ENCODE results near the gene CDK19. TPM values are rescaled to one million over a fixed set of nuclear protein-coding genes. Genes with fewer than 3 reads are reported as not detected.

Gene CDK19
- total and polyA plus RNA-seq, 10 of the 15 experiments (the other 5 are each of a cell fraction or from before 2014, with no cell fraction given): 4.6 to 21.4 (median 12.4) TPM

DNA sequence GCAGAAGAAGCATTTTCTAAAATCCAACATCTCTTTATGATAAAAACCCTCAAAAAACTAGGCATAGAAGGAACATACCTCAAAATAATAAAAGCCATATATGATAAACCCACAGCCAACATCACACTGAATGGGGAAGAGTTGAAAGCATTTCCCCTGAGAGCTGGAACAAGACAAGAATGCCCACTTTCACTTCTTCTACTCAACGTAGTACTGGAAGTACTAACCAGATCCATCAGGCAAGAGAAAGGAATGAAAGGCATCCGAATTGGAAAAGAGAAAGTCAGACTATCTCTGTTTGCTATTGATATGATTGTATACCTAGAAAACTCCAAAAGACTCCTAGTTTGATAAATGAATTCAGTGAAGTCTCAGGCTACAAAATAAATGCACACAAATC, 7.9 kb upstream of the CDK19 start:
- Histone ChIP-seq H3K79me2 (ENCODE audit: control insufficient read depth, insufficient read depth, low read length) (no peaks in the 10 kb centered on the region), H3K4me3 (no peak overlapping the region), H3K9me3 (replicated peaks; ENCODE audit: control insufficient read depth, insufficient read depth, low read length) (no peaks in the 10 kb centered on the region), H3K4me2 (ENCODE audit: control insufficient read depth, insufficient read depth) (no peak overlapping the region), H3K9ac (ENCODE audit: control insufficient read depth, insufficient read depth, low read length) (no peak overlapping the region), H3K27me3 (replicated peaks in 1 of 2; ENCODE audit: control insufficient read depth in 2 of 2, insufficient read depth in 2 of 2, low read length in 1 of 2) (no peaks in the 10 kb centered on the region), H4K20me1 (ENCODE audit: control insufficient read depth, insufficient read depth) (no peaks in the 10 kb centered on the region), H3K4me1 (ENCODE audit: control insufficient read depth, insufficient read depth, low read length) (no peaks in the 10 kb centered on the region), H2AFZ (ENCODE audit: control insufficient read depth, low read depth, low read length) (no peak overlapping the region), H3K27ac (ENCODE audit: control insufficient read depth, insufficient read depth) (no peak overlapping the region), H3K36me3 (ENCODE audit: control insufficient read depth in 2 of 2, insufficient read depth in 2 of 2, low read length in 1 of 2) (no peaks in the 10 kb centered on the region)
- BruUV-seq (replicated peaks): no TSS peak
- ATAC-seq (no peak), DNase-seq (ENCODE audit: low read depth, low spot score) (no peak), FAIRE-seq (no peak)
- intact Hi-C loops (cut with micrococcal nuclease; ENCODE audit: unreplicated experiment) (no loop called here), in situ Hi-C loops (cut with MboI) (no loop called here)
- POLR2A ChIA-PET: interaction anchor here (0.6 kb wide), 1 partner anchor 12 kb away, joined by 3 read pairs; no protein-coding TSS in a partner anchor
- CTCF ChIA-PET: no interaction called here
- TF ChIP-seq CEBPB (IDR thresholded peaks at IDR 0.05; ENCODE audit: borderline replicate concordance in 1 of 2, low read depth in 2 of 2, low read length in 2 of 2) (no peak), POLR2AphosphoS2 (IDR thresholded peaks at IDR 0.05; ENCODE audit: low read depth, low read length) (no peak), CBX5 (IDR thresholded peaks at IDR 0.05; ENCODE audit: low read depth) (no peak), ZNF622 (IDR thresholded peaks at IDR 0.05) (no peak), STAT3 (IDR thresholded peaks at IDR 0.05; ENCODE audit: low read depth, low read length) (no peak)
- RAD21 ChIA-PET (ENCODE audit: unreplicated experiment): no interaction called here
- SMC1A ChIA-PET (ENCODE audit: uncharacterized antibody, unreplicated experiment): no interaction called here
- 27% methylated on average over 2 of the region's 2 CpGs for WGBS (ENCODE audit: insufficient coverage, insufficient replicate concordance, low lambda C conversion rate, missing lambda C conversion rate)

DNA sequence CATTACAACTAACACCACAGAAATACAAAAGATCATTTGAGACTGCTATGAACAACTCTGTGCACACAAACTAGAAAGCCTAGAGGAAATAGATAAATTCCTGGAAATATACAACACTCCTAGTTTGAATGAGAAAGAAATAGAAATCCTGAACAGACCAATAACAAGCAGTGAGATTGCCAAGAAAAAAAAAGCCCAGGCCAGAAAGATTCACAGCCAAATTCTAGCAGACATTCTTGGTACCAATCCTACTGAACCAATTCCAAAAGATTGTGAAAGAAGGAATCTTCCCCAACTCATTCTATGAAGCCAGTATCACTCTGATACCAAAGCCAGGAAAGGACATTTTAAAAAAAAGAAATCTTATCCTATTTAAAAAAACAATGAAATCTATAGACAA, 7.0 kb upstream of the CDK19 start:
- Histone ChIP-seq H4K20me1 (ENCODE audit: control insufficient read depth, insufficient read depth) (no peaks in the 10 kb centered on the region), H3K4me1 (ENCODE audit: control insufficient read depth, insufficient read depth, low read length) (no peaks in the 10 kb centered on the region), H3K36me3 (ENCODE audit: control insufficient read depth in 2 of 2, insufficient read depth in 2 of 2, low read length in 1 of 2) (no peaks in the 10 kb centered on the region), H3K4me3 (no peak overlapping the region), H3K79me2 (ENCODE audit: control insufficient read depth, insufficient read depth, low read length) (no peaks in the 10 kb centered on the region), H3K9ac (ENCODE audit: control insufficient read depth, insufficient read depth, low read length) (no peak overlapping the region), H3K27me3 (replicated peaks in 1 of 2; ENCODE audit: control insufficient read depth in 2 of 2, insufficient read depth in 2 of 2, low read length in 1 of 2) (no peaks in the 10 kb centered on the region), H2AFZ (ENCODE audit: control insufficient read depth, low read depth, low read length) (no peak overlapping the region), H3K4me2 (ENCODE audit: control insufficient read depth, insufficient read depth) (no peak overlapping the region), H3K27ac (ENCODE audit: control insufficient read depth, insufficient read depth) (no peak overlapping the region), H3K9me3 (replicated peaks; ENCODE audit: control insufficient read depth, insufficient read depth, low read length) (no peaks in the 10 kb centered on the region)
- no TSS peak for BruUV-seq (replicated peaks)
- ChIA-PET CTCF (no interaction called here), RAD21 (ENCODE audit: unreplicated experiment) (no interaction called here), POLR2A (no interaction called here), SMC1A (ENCODE audit: uncharacterized antibody, unreplicated experiment) (no interaction called here)
- ATAC-seq (no peak), FAIRE-seq (no peak), DNase-seq (ENCODE audit: low read depth, low spot score) (no peak)
- in situ Hi-C loops (cut with MboI) (no loop called here), intact Hi-C loops (cut with micrococcal nuclease; ENCODE audit: unreplicated experiment) (no loop called here)
- TF ChIP-seq ZNF24 (IDR thresholded peaks at IDR 0.05) (no peak), ASH2L (IDR thresholded peaks at IDR 0.05; ENCODE audit: borderline replicate concordance, low read depth) (no peak), TBL1XR1 (IDR thresholded peaks at IDR 0.05; ENCODE audit: low read depth, low read length) (no peak), MYC (IDR thresholded peaks at IDR 0.05; ENCODE audit: insufficient read depth, insufficient read length, insufficient replicate concordance, low read length, severe bottlenecking) (no peak), PAX8 (IDR thresholded peaks at IDR 0.05) (no peak), GATAD2B (conservative IDR thresholded peaks at IDR 0.05; ENCODE audit: low read depth) (no peak), NFYB (IDR thresholded peaks at IDR 0.05; ENCODE audit: insufficient read depth, low read depth, low read length) (no peak)
- TF ChIP-seq, protein P1, sequence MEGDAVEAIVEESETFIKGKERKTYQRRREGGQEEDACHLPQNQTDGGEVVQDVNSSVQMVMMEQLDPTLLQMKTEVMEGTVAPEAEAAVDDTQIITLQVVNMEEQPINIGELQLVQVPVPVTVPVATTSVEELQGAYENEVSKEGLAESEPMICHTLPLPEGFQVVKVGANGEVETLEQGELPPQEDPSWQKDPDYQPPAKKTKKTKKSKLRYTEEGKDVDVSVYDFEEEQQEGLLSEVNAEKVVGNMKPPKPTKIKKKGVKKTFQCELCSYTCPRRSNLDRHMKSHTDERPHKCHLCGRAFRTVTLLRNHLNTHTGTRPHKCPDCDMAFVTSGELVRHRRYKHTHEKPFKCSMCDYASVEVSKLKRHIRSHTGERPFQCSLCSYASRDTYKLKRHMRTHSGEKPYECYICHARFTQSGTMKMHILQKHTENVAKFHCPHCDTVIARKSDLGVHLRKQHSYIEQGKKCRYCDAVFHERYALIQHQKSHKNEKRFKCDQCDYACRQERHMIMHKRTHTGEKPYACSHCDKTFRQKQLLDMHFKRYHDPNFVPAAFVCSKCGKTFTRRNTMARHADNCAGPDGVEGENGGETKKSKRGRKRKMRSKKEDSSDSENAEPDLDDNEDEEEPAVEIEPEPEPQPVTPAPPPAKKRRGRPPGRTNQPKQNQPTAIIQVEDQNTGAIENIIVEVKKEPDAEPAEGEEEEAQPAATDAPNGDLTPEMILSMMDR (IDR thresholded peaks at IDR 0.05 in 2 of 3, conservative IDR thresholded peaks at IDR 0.05 in 1 of 3; ENCODE audit: control insufficient read depth in 2 of 3, extremely low read depth in 1 of 3, insufficient read depth in 1 of 3, low read depth in 3 of 3, low read length in 3 of 3): no peak

Data from GM12878 (cell line).